Glutamatergic neuron (in vitro differentiated cells): ENCODE data around the gene SGTA. TPM values are rescaled to one million over a fixed set of nuclear protein-coding genes. Genes with fewer than 3 reads are reported as not detected.

Source experiments
- DNase-seq: peaks from one replicate; pipeline ENCODE4 v3.0.0; 2022
- H3K27ac Mint-ChIP-seq: one replicate; pipeline ENCODE4 v1.8.0; 2020; ENCODE audit warnings: mild to moderate bottlenecking, mixed read lengths, inconsistent platforms; ENCODE audit not compliant: unreplicated experiment
- H3K27me3 Mint-ChIP-seq: one replicate; pipeline ENCODE4 v1.8.0; 2020; ENCODE audit warnings: mild to moderate bottlenecking, moderate library complexity, mixed read lengths, inconsistent platforms; ENCODE audit not compliant: unreplicated experiment
- H3K36me3 Mint-ChIP-seq: one replicate; pipeline ENCODE4 v1.8.0; 2020; ENCODE audit warnings: mild to moderate bottlenecking, mixed read lengths, inconsistent platforms; ENCODE audit not compliant: unreplicated experiment
- H3K4me1 Mint-ChIP-seq: one replicate; pipeline ENCODE4 v1.8.0; 2020; ENCODE audit warnings: mild to moderate bottlenecking, low read depth, mixed read lengths, inconsistent platforms; ENCODE audit not compliant: unreplicated experiment
- H3K4me3 Mint-ChIP-seq: one replicate; pipeline ENCODE4 v1.8.0; 2020; ENCODE audit warnings: mild to moderate bottlenecking, mixed read lengths, inconsistent platforms; ENCODE audit not compliant: unreplicated experiment
- H3K9me3 Mint-ChIP-seq: one replicate; pipeline ENCODE4 v1.8.0; 2020; ENCODE audit warnings: mild to moderate bottlenecking, moderate library complexity, mixed read lengths, inconsistent platforms; ENCODE audit not compliant: unreplicated experiment
- total RNA-seq: library from RNA; stranded (reverse); fragmentation: NEBNext Ultra II Directional; extraction: Animal tissue kit (Norgen Biotek cat#: 25700); gene quantifications from one replicate; pipeline ENCODE4 v1.2.1, GENCODE V29; 2021; ENCODE audit not compliant: unreplicated experiment
- TF ChIP-seq, protein P1 (sequence below): fragments of 200-600 bp; sonication (generic); IDR thresholded peaks from one replicate; pipeline ENCODE4 v1.5.0; 2021; ENCODE audit not compliant: partially characterized antibody, unreplicated experiment

The SGTA gene
- total RNA-seq, 1 donor from 2014 or later, result 90.6 TPM

- TF ChIP-seq, protein P1, sequence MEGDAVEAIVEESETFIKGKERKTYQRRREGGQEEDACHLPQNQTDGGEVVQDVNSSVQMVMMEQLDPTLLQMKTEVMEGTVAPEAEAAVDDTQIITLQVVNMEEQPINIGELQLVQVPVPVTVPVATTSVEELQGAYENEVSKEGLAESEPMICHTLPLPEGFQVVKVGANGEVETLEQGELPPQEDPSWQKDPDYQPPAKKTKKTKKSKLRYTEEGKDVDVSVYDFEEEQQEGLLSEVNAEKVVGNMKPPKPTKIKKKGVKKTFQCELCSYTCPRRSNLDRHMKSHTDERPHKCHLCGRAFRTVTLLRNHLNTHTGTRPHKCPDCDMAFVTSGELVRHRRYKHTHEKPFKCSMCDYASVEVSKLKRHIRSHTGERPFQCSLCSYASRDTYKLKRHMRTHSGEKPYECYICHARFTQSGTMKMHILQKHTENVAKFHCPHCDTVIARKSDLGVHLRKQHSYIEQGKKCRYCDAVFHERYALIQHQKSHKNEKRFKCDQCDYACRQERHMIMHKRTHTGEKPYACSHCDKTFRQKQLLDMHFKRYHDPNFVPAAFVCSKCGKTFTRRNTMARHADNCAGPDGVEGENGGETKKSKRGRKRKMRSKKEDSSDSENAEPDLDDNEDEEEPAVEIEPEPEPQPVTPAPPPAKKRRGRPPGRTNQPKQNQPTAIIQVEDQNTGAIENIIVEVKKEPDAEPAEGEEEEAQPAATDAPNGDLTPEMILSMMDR, result no peak
- no peaks in the 10 kb centered on the region for H3K27me3 Mint-ChIP-seq
- H3K9me3 Mint-ChIP-seq, result peaks cover 4% of the 10 kb centered on the region
- DNase-seq, result no peak
- H3K27ac Mint-ChIP-seq, result no peak overlapping the region
- no peaks in the 10 kb centered on the region for H3K36me3 Mint-ChIP-seq
- peaks cover 3% of the 10 kb centered on the region for H3K4me1 Mint-ChIP-seq
- no peak overlapping the region for H3K4me3 Mint-ChIP-seq
These were observed 16.3 kb downstream of the SGTA start for GRCh38 chr19:2766594-2767372.

DNA sequence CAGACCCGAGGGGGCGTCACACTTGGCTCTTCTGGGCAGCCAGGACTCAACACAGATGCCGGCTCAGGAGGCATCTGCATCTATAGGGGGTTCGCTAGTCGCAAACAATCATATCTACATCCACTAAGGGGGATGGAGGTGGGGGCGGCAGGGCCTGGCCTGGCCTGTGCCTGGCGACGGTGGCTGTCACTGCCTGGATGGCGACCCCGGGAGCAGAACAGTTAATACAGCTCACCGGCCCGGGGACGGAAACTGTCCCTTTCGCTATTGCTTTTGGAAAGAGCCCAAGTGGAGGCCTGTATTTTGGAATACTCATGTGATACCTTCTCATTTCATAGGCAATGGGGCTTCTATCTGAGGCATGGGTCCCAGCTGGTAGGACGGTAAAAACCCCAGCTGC, 17.7 kb downstream of the SGTA start:
- TF ChIP-seq, protein P1, result no peak
- peaks cover 3% of the 10 kb centered on the region for H3K4me1 Mint-ChIP-seq
- H3K4me3 Mint-ChIP-seq, result no peak overlapping the region
- H3K27me3 Mint-ChIP-seq, result no peaks in the 10 kb centered on the region
- no peak for DNase-seq
- H3K27ac Mint-ChIP-seq, result no peak overlapping the region
- H3K9me3 Mint-ChIP-seq, result peaks cover 4% of the 10 kb centered on the region
- H3K36me3 Mint-ChIP-seq, result no peaks in the 10 kb centered on the region

DNA sequence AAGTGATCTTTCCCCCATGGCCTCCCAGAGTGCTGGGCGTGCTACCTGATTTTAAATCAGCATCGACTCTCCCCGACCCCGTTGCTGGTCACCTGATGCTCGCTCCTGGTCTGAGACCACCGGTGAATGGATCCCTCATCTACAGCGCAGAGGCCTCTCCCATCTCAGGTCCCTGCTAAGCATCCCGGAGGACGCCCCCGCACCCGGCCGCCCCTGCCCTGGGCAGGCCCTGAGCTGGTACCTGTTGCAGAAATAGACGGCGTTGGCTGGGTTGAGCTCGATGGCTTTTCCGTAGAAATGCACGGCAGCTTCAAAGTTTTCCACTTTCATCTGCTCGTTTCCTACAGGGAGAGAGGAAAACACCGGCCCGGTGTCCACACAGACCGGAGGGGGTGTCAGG, 18.1 kb downstream of the SGTA start:
- Mint-ChIP-seq H3K4me3 (no peak overlapping the region), H3K4me1 (no peaks in the 10 kb centered on the region), H3K27ac (no peak overlapping the region), H3K9me3 (peaks cover 3% of the 10 kb centered on the region), H3K27me3 (no peaks in the 10 kb centered on the region), H3K36me3 (no peaks in the 10 kb centered on the region)
- no peak for DNase-seq
- TF ChIP-seq, protein P1, result no peak

- no peak overlapping the region for H3K4me3 Mint-ChIP-seq
- peaks cover 3% of the 10 kb centered on the region for H3K9me3 Mint-ChIP-seq
- H3K36me3 Mint-ChIP-seq, result no peaks in the 10 kb centered on the region
- H3K4me1 Mint-ChIP-seq, result no peaks in the 10 kb centered on the region
- H3K27ac Mint-ChIP-seq, result no peak overlapping the region
- DNase-seq, result no peak
- no peaks in the 10 kb centered on the region for H3K27me3 Mint-ChIP-seq
- TF ChIP-seq, protein P1, result no peak
These were observed 19.4 kb downstream of the SGTA start for GRCh38 chr19:2763687-2764086.

GRCh38 chr19:2762783-2763496, 20.1 kb downstream of the SGTA start:
- Mint-ChIP-seq H3K4me1 (no peaks in the 10 kb centered on the region), H3K27me3 (no peaks in the 10 kb centered on the region), H3K36me3 (no peaks in the 10 kb centered on the region), H3K9me3 (peaks cover 5% of the 10 kb centered on the region), H3K4me3 (no peak overlapping the region), H3K27ac (no peak overlapping the region)
- DNase-seq, result no peak
- TF ChIP-seq, protein P1, result no peak
